Epidermal melanocyte (primary cell): ENCODE measurements around the gene GDPGP1.

ENCODE experiments used
- DNase-seq: peaks from one replicate; pipeline ENCODE4 v3.0.0; 2011; ENCODE audit warnings: low spot score; ENCODE audit not compliant: insufficient read length

The GDPGP1 gene

DNA sequence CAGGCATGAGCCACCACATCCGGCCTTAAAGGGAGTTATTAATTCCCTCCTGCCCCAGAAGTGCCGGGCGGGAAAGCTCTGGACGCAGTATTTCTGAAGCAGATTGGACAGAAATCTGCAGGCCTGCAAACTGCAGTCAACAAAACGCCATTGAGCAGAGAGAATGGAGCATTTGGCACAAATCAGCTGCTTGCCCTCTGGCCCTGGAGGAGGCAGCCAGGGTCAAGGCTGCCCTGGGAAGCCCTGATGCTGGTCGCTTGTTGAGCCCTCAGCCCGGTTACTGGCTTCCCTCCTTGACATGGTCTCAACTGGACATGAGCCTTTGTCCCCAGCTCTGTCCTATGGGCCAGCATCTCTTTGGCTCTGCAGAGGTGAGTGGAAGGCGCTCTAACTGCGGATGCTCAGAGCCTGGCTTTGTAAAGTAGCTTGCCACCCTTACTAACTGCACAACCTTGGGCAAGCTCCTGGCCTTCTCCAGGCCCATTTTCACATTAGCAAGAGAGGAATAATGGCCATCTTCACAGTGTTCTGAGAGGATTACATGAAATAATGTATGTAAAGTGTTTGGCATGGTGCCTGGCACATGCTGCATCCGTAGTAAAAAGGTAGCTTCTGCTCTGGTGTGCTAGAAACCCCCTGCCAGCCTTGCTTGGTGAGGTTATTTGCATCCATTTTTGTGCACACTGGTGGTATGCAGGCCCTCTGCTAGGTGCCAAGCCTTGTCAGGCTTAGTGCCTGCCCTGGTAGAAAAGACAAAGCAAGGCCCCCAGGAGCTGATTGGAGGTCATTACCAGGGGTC, 28.8 kb upstream of the GDPGP1 start:
- no peak for DNase-seq

DNA sequence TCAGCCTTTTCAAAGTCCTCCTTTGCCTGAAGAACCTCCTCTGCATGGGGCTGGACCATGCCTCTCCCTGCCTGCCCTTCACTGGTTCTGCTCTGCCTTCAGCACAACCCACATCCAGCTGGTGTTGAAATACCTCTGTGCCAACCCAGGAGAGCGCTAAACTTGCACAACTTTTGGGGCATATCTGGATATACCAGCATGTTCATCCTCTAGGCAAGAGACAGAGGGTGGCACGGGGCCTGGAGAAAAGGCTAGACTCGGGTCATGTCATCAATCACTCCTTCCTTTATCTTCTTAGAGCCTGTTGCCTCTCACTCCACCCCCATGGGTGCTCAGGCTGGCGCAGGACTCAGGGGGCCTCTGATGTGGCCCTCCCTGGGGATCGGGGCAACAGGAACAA, 28.1 kb upstream of the GDPGP1 start:
- no peak for DNase-seq

DNA sequence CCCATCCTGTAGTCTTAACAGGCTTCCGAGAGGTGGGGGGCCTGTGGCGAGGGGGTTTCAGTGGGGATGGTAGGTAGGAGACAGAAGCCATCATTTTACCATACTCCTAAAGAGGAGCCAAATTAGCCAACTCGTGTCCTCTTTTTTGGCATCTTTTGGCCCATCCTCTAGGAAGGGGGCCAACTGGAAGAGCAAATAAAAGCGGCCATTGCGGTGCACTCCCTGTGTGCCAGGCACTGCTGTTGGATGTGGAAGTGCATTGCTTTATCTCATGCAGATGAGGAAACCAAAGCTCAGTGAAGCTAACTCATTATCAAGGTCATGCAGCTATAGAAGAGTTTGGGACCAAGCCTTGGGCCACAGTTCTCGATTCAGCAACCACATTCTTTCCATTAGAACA, 26.8 kb upstream of the GDPGP1 start:
- DNase-seq, result no peak

DNA sequence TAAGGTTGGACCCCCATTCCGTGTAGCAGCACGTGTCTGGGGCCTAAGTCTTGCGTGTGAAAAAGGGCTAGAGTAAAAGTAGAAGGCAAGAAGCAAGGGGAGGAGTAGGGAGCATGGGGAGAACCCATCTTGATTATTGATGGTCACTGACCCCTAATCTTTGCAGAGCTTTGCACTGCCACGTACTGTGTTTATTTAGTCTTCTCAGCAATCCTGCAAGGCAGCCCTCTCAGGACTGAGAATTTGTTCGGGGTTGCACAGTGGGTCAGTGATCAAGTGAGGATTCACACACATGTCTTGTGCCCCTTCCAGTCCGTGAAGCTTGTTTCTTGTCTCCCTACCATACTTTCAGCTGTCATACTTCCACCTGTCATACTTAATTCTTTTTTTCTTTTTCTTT, 25.7 kb upstream of the GDPGP1 start:
- DNase-seq, result no peak

DNA sequence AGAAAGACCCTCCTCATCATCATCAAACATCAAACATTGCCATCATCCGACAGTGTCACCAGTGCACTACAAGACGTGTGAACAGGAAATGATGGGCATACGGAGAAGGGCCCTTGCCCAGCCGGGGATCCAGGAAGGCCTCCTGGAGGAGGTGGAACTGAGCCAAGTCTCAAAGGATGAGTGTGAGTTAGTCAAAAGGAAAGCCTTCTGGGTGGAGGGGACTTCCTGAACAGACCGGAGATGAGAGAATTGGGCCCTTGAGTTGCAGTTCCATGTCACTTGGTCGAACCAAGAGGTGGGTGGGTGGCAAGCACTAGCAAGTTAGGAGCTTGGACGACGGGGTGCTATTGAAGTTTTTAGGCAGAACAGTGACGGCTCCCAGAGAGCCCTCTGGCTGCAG, 24.4 kb upstream of the GDPGP1 start:
- DNase-seq, result no peak

DNA sequence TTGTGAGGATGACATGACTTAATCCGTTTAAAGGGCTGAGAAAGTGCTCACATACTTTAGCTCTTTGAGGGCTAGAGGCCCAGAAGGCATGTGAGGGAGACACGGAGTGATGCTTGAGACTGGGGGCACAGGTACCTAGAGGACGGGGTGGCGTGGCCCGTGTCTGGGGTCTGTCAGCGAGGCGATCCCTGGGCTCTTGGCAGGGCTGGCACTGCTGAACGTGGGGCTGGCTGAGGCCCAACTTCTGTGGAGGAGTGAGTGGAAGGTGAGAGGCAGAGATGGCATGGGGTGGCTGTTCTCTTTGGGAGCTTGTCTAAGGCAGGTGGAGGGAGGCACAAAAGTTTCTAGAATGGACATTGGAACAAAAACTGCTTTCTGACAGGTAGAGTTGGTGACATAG, 23.4 kb upstream of the GDPGP1 start:
- DNase-seq, result no peak

DNA sequence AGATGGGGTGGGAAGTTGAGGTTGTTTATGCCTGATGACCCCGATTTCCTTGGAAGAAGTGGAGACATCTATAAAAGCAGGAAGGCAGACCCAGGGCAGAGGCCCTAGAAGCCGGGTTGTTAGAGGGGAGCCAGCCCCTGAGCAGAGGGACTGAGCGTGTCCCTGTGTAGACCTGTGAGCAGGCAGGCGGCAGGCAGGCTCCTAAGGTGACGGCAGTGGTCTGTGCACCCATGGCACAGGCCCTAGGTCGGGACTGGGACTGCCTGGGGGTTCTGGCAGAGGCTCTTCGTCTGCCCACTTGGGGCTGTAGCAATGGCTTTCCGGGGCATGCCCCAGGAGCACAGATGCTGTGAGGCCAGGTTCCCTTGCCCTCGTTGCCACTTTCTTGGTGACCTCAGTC, 23.0 kb upstream of the GDPGP1 start:
- DNase-seq, result no peak

DNA sequence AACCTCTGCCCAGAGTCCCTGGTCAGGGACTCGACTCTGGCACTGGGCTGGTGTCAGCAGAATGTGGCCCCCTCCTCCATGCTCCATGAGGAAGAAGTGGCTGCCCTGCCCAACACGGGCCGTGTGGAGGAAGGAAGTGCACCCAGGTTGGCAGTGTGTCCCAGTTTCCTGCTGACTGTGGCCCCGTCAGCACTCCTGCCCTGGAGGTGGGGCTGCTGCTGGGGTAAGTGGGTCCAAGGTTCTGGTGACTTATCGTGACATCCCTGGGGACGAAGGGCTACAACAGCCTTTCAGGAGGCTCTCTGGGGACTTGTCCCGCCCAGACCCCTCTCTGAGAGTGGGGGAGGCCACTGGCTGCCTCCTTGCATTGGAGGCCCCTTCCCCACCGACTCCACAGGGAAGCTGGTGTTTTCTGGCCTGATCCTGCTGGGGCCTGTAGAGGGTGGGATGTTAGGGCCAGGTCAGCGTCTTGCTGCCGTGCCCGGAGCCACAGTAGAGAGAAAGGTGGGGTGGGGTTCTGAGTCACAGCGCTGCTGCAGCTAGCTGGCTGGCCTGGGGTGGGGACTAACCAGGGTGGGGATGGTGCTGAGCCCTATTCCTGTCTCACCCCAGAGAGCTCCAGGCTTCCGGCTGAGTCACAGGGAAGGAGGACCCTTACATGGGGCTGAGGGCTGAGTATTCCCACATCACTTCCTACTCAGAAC, 22.4 kb upstream of the GDPGP1 start:
- DNase-seq, result no peak

DNA sequence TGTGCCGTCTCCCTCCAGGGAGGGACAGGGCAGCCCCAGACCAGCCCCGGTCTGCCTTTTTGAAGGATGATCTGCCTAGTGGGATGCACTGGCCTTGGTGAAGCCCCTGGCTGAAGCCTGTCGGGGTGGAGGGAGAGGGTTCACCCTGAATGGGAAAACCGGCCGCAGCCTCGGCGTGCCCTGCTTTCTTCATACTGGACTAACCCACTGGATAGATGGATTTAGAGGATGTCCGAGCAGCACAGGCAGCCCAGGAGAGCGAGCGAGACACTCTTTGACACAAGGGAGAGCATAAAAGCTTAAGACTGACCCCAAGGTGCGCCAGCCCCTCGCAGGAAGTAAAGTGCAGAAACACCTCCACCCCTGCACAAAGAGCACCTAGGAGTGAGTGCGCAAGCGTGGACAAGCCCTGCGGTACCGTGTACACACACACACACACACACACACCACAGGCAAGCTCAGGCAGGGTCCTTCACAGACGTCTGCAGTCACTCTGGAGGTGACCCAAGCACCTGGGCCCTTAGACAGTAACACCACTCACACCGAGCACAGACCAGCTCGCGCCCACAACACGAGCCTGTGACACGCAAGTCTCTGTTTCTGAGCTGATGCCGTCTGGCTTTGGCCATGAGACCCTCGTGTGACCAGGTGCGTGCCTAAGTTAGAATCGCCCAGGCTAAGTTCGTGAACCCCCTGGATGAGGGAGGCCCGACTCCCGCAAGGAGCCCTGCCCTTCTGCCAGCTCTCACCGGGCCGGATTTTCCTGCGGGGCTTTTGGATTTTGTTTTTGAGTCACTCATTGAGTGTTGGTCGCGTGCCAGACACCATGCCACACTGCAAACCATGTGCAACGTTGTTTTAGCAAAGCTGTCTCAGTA, 21.5 kb upstream of the GDPGP1 start:
- DNase-seq, result no peak

DNA sequence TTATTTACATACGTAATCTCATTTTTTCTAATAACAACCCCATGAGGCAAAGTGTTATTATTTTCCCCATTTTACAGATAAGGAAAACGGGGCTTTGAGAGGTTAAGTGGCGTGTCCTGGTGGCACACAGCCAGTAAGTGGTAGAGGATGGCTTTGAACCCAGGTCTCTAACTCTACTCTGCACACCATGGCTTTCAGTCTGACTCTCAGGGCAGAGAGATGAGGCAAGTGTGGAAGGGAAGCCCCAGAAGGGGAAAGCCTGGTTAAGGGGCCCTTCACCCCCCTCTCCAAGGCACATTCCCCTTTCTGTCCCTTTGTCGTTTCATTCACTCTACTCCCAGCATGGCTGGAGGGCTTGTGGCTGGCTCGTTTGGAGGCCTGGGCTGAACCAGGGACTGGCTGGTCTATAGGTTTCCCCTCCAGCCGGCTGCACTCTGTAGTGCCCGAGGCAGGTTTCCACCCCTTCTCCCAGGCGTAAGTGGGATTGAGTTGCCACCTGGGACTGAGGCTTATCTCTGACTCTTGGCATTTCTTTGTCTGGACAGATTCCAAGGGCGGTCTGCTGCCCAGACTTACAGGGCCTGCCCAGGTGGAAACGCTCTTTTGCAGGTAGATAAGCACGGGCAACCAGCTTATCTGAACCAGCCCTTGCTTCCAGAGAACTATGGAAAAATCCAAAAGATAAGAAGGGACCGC, 20.7 kb upstream of the GDPGP1 start:
- no peak for DNase-seq

DNA sequence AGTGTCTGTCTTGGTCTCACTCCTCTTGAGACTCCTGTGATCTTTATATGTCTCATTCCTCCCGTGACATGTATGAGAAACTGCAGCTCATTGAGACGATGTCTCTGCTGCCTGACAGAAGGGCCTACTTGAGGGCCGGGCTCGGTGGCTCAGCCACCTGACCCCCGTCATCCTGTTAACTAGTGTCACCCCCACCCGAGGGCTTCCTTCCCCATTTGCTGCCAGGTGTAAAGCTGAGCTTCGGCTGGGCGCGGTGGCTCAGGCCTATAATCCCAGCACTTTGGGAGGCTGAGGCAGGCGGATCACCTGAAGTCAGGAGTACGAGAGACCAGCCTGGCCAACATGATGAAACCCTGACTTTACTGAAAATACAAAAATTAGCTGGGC, 20.2 kb upstream of the GDPGP1 start:
- no peak for DNase-seq

DNA sequence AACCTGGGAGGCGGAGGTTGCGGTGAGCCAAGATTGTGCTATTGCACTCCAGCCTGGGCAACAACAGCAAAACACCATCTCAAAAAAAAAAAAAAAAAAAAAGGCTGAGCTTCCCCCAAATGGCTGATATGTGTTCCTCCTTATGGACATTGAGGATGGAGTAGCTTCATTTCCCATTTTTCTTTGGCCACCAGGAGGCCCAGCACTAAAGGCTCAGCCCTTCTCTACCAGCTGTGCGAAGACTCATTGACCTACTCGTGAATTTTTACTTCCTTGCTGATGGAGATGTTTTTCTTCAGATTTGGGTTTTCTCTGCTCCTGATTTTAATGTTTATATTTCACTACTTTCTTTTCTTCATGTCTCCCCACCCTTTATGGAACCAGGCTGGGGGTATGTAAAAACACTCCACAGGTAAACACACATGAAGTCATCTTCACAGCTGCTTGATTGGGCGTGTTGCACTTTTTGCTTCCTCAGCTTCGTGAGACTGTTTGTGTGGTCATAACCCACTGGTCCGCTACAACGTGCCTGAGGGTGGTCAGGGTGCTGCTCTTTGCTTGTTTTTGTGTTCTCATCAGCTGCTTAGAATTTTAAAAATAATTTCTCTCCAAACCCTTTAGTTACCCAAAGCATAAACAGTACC, 19.3 kb upstream of the GDPGP1 start:
- no peak for DNase-seq

DNA sequence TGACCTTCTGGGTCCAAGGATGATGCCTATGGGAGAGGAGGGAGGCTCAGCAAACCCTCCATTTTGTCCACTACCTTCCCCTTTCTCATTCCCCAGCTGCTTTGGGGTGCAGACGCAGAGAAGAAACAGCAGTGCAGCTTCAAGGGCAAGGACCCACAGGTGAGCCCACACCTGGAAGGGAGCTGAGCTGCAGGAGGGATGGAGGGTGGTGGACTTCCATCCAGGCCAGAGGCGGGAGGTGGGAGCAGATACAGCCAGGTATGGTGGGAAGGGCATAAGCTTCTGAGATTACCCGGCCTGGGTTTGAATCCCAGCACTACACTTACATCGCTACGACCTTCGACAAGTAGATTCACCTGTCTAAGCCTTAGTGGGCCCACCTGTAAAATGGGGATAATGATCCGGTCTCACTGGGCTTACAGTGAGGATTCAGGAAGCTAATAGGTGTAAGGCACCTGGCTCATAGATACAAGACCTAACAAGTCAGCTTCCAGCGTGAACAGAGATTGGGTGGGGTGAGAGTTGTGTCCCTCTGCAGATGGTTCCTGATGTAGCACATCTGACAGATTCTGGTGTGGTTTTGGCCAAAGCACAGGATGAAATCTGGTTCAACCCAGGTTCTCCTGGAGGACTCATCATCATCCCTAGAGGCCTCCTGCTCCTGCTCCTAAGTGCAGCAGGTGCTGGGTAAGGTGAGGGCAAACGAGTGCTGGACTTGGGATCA, 16.2 kb upstream of the GDPGP1 start:
- no peak for DNase-seq

DNA sequence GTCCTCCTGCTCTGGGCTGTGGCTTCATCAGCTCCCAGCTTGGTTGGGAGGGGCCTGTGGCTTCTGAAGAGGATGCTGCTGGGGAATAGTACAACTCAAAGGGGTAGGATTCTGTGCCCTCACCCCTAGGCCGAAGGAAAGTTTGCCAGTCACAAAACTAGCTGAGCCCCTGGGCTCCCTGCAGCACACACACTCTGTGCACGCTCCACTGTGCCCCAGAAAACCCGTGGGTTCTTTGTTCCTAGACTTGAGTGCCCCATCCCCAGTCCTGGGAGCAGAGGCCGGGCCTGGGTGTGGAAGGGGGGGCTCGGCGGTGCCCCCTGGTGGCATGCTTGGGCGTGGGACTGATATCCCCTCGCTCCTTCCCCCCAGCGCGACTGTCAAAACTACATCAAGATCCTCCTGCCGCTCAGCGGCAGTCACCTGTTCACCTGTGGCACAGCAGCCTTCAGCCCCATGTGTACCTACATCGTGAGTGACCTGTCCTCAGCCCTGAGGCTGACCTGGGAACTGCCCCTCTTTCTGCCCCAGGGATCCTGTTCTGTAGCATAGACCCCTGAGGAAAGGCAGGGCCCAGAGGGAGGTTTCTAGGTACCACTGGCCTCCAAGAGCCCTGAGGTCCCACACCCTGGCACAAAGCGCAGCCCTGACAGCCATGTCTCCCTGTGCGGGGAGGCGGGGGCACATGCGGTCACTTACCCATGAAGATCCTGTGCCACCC, 14.4 kb upstream of the GDPGP1 start:
- DNase-seq, result peak; percentile 50

DNA sequence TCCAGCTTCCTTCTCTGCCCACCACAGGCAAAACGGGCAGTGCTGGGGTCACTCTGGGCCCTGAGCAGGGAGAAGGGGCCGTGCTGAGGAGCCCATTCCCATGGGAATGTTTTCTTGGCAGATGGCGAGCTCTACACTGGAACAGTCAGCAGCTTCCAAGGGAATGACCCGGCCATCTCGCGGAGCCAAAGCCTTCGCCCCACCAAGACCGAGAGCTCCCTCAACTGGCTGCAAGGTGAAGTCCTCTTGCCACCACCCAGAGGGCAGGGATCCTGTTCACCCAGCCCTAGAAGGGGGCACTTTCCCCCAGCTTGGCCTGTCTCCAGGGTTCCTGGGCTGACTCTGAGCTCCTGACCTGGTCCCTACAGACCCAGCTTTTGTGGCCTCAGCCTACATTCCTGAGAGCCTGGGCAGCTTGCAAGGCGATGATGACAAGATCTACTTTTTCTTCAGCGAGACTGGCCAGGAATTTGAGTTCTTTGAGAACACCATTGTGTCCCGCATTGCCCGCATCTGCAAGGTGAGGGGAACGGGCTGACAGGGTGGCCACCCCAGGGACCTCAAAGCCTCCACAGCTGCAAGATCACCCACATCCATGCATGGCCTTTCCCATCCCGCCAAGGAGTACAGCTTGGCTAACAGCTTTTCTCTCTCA, 12.6 kb upstream of the GDPGP1 start:
- DNase-seq, result peak; percentile 81

DNA sequence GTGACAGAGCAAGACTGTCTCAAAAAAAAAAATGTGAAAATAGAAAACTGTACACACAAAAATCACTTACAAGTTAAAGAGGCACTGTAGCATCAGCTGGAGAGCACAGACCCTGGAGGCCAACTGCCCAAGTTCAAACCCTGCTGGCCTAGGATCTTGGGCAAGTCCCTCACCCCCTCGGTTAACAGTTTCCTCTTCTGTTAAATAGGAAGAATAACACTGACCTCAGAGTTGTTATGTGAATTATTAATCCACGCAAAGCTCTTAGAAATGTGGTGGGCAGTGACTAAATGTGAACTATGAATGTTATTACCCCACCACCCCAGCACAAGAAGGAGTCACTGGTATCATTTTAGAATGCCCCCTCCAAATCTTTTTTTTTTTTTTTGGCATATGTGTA, 11.5 kb upstream of the GDPGP1 start:
- DNase-seq, result no peak

DNA sequence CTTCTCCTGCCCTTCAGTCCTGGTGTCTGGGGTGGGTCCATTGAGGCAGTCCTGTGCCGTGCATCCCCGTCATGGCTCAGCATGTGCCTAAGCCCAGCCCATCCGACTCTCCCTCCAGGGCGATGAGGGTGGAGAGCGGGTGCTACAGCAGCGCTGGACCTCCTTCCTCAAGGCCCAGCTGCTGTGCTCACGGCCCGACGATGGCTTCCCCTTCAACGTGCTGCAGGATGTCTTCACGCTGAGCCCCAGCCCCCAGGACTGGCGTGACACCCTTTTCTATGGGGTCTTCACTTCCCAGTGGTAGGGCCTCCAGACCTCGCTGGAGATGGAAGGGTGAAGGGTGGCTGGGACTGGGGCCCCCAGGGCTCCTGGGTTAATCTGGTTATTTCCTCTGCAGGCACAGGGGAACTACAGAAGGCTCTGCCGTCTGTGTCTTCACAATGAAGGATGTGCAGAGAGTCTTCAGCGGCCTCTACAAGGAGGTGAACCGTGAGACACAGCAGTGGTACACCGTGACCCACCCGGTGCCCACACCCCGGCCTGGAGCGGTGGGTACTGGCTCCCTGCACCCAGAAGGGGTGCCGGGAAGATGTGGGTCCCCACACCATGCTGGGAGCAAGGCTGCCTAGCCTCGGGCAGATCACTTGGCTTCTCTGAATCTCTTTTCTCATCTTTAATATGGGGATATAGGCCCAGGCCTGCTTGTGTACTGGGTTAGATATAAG, 10.4 kb upstream of the GDPGP1 start:
- DNase-seq, result no peak

DNA sequence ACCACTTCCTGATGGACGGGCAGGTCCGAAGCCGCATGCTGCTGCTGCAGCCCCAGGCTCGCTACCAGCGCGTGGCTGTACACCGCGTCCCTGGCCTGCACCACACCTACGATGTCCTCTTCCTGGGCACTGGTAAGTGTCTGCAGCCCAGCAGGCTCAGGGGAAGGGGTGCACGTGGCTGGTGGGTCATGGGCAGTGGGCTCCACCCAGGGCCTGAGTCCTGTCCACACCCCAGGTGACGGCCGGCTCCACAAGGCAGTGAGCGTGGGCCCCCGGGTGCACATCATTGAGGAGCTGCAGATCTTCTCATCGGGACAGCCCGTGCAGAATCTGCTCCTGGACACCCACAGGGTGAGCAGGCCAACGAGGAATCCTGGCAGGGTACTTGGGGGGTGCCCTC, 9.0 kb upstream of the GDPGP1 start:
- no peak for DNase-seq
